Gastrocnemius medialis (tissue), 4 donors: ENCODE measurements around the gene PGA3. TPM values are rescaled to one million over a fixed set of nuclear protein-coding genes. Genes with fewer than 3 reads are reported as not detected.
"Not testable (repeated sequence)": the region's sequence is repeated elsewhere in the genome, so short reads cannot be mapped to it uniquely, and the experiment has no call there.

Source experiments
- ATAC-seq, 2 donors: fragments of 150-250 bp; one replicate each; pipeline ENCODE4 v1.9.1; 2016
- DNase-seq, 2 donors: peaks; one replicate each; pipeline ENCODE4 v3.0.0-alpha.2; 2019
- H3K27ac ChIP-seq, 4 donors: fragments of 200-600 bp; sonication (generic); 1 replicate in 1 of 4; 2 replicates in 3 of 4; pipeline ENCODE4 v1.5.1; 2016 to 2018; ENCODE audit warnings: mild to moderate bottlenecking in 2 of 4, moderate library complexity in 1 of 4
- H3K27me3 ChIP-seq, 3 donors: fragments of 200-600 bp; sonication (generic) in 2 of 3; 1 replicate in 1 of 3; 2 replicates in 2 of 3; pipeline versions ENCODE4 v1.5.1 to v1.6.0; 2016 to 2019; ENCODE audit warnings: mild to moderate bottlenecking in 1 of 3, moderate library complexity in 1 of 3
- H3K36me3 ChIP-seq, 2 donors: fragments of 200-600 bp; sonication (generic) in 1 of 2; one replicate each; pipeline ENCODE4 v1.5.1; 2017 to 2018
- H3K4me1 ChIP-seq, 2 donors: fragments of 200-600 bp; sonication (generic) in 1 of 2; one replicate each; pipeline ENCODE4 v1.5.1; 2016 to 2017; ENCODE audit warnings: mild to moderate bottlenecking in 2 of 2
- H3K4me3 ChIP-seq, 4 donors: fragments of 200-600 bp; sonication (generic) in 3 of 4; 1 replicate in 1 of 4; 2 replicates in 3 of 4; pipeline ENCODE4 v1.5.1; 2016 to 2019; ENCODE audit warnings: mild to moderate bottlenecking in 2 of 4
- H3K9me3 ChIP-seq, 3 donors: fragments of 200-600 bp; sonication (generic) in 2 of 3; 1 replicate in 1 of 3; 2 replicates in 2 of 3; pipeline ENCODE4 v1.5.1; 2016 to 2019
- POLR2A ChIP-seq, 2 donors: fragments of 450-650 bp; IDR thresholded peaks; one replicate each; pipeline ENCODE4 v1.6.1; 2017; ENCODE audit warnings: antibody characterized with exemption in 2 of 2, mild to moderate bottlenecking in 2 of 2, moderate library complexity in 2 of 2
- in situ Hi-C, 4 donors: fragments of 200-750 bp; cut with MboI; loops; one replicate each; pipeline versions ENCODE4 v1.15.0 to v1.8.0; 2017; ENCODE audit warnings: low sequenced_read_pairs in 4 of 4
- intact Hi-C: fragments of 100-400 bp; cut with DNase I; formaldehyde crosslinking; loops from one replicate; pipeline ENCODE4 v1.15.1; 2023; ENCODE audit warnings: low total_unique reads
- total RNA-seq, 4 donors: library from RNA; depleted of rRNA; stranded (reverse); fragments of >200 nt; gene quantifications; one replicate each; pipeline versions ENCODE4 v1.1.0 to v1.2.3, GENCODE V29; 2016
- TF ChIP-seq, protein P1 (sequence below), 5 experiments: fragments of 450-650 bp in 3 of 5; fragments of 200-600 bp in 2 of 5; sonication (generic) in 2 of 5; IDR thresholded peaks in 4 of 5; conservative IDR thresholded peaks in 1 of 5; 1 replicate in 4 of 5; 2 replicates in 1 of 5; pipeline ENCODE4 v1.5.1; 2016 to 2019; ENCODE audit warnings: antibody characterized with exemption in 5 of 5, mild to moderate bottlenecking in 3 of 5, moderate library complexity in 3 of 5

The PGA3 gene
- total RNA-seq, 4 donors from 2014 or later, result not detected

GRCh38 chr11:61162092-61162941 is 41.0 kb upstream of the PGA3 start:
- H3K4me1 ChIP-seq, result peaks cover 23 to 29% of the 10 kb centered on the region in 2 donors
- intact Hi-C loops (no loop called here), in situ Hi-C loops (loop anchor here in 1 of 4 donors (25.0 kb wide), 1 partner anchor 250 kb away; the partner anchor contains the start of genes PRPF19, TMEM109 and TMEM132A)
- no peaks in the 10 kb centered on the region for H3K27me3 ChIP-seq
- peak in 1 of 2 donors; percentile 37 for ATAC-seq
- peak overlapping the region; percentile 64 to 94 (median 70) for H3K4me3 ChIP-seq
- H3K36me3 ChIP-seq, result no peaks in the 10 kb centered on the region
- peak in 1 of 2 donors; percentile 29 for DNase-seq
- no peak for TF ChIP-seq POLR2A (IDR thresholded peaks at IDR 0.05)
- H3K9me3 ChIP-seq, result no peaks in the 10 kb centered on the region
- H3K27ac ChIP-seq, result peak overlapping the region; percentile 86 to 97 (median 96)

DNA sequence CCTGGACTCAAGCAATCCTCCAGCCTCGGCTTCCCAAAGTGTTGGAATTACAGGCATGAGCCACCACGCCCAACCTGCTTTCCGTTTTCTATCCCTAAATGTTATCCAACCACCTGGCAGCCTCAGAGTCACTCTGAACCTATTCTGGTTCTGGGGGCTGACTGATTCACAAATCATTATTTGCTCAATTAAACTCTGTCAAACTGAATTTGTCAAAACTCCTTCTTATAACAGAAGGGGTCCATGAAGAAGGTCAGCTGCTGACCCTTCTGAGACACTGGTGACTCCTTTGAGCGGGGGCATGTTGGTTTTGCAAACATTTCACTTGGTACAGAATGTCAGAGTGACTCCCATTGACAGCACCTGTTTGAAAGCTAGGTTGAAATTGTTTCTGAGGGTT is 40.3 kb upstream of the PGA3 start:
- no peak overlapping the region for H3K27ac ChIP-seq
- H3K4me3 ChIP-seq, result no peak overlapping the region
- H3K27me3 ChIP-seq, result no peaks in the 10 kb centered on the region
- H3K36me3 ChIP-seq, result no peaks in the 10 kb centered on the region
- DNase-seq, result no peak
- no peak for ATAC-seq
- peaks cover 23 to 29% of the 10 kb centered on the region in 2 donors for H3K4me1 ChIP-seq
- in situ Hi-C loops, result loop anchor here in 1 of 4 donors (25.0 kb wide), 1 partner anchor 251 kb away; the partner anchor contains the start of genes PRPF19, TMEM109 and TMEM132A
- no peaks in the 10 kb centered on the region for H3K9me3 ChIP-seq
- intact Hi-C loops, result no loop called here
- TF ChIP-seq POLR2A (IDR thresholded peaks at IDR 0.05), result no peak
- TF ChIP-seq, protein P1, sequence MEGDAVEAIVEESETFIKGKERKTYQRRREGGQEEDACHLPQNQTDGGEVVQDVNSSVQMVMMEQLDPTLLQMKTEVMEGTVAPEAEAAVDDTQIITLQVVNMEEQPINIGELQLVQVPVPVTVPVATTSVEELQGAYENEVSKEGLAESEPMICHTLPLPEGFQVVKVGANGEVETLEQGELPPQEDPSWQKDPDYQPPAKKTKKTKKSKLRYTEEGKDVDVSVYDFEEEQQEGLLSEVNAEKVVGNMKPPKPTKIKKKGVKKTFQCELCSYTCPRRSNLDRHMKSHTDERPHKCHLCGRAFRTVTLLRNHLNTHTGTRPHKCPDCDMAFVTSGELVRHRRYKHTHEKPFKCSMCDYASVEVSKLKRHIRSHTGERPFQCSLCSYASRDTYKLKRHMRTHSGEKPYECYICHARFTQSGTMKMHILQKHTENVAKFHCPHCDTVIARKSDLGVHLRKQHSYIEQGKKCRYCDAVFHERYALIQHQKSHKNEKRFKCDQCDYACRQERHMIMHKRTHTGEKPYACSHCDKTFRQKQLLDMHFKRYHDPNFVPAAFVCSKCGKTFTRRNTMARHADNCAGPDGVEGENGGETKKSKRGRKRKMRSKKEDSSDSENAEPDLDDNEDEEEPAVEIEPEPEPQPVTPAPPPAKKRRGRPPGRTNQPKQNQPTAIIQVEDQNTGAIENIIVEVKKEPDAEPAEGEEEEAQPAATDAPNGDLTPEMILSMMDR (IDR thresholded peaks at IDR 0.05 in 4 of 5, conservative IDR thresholded peaks at IDR 0.05 in 1 of 5), result no peak

DNA sequence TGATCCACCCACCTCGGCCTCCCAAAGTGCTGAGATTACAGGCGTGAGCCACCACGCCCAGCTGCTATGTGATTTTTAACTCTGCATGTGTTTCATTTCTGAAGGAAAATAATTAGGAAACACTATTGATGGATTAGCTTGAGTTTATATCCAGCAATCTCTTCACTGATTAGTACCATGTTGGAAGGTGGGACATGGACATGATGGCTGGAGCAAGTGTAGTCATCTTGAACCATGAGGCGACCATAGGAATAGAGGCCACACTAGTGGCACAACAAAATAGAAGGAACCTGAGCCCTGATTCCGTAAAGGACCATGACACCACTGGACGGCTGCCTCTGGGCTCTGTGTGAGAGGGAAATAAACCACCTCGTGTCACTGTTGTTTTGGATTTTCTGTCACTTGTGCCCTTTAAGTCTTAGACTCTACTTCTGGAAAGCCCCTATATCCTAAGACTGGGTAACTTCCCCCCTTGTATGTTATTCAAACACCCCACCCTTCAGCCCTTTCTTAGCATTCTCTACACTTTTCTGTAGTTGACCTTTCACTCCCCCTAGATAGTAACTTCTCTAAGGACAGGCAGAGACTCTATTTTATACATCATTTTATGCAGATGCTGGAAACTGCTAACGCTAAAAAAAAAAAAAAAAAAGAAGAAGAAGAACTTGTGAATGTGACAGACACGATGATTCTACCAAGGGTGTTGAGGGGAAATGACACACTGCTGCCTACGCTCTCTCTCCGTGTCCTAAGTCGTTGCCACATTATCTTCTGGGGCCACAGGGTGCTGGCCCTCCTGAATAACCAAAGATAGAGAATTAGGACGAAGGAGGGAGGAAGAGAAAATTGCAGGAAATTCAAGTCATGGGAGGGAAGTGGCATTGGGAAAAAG is 39.4 kb upstream of the PGA3 start:
- ATAC-seq (no peak), DNase-seq (no peak)
- Histone ChIP-seq H3K27me3 (peaks cover 0 to 1% (median 0%) of the 10 kb centered on the region in 3 donors), H3K4me1 (peaks cover 15 to 23% of the 10 kb centered on the region in 2 donors), H3K27ac (no peak overlapping the region), H3K36me3 (no peaks in the 10 kb centered on the region), H3K9me3 (no peaks in the 10 kb centered on the region), H3K4me3 (no peak overlapping the region)
- in situ Hi-C loops, result loop anchor here in 1 of 4 donors (25.0 kb wide), 1 partner anchor 252 kb away; the partner anchor contains the start of genes PRPF19, TMEM109 and TMEM132A
- no peak for TF ChIP-seq POLR2A (IDR thresholded peaks at IDR 0.05)
- TF ChIP-seq, protein P1 (IDR thresholded peaks at IDR 0.05 in 4 of 5, conservative IDR thresholded peaks at IDR 0.05 in 1 of 5), result no peak
- intact Hi-C loops, result no loop called here

GRCh38 chr11:61164606-61165424 is 38.5 kb upstream of the PGA3 start:
- no peak overlapping the region for H3K4me3 ChIP-seq
- no peaks in the 10 kb centered on the region for H3K36me3 ChIP-seq
- no peak overlapping the region for H3K27ac ChIP-seq
- intact Hi-C loops, result no loop called here
- ATAC-seq, result no peak
- no peak for DNase-seq
- in situ Hi-C loops, result loop anchor here in 1 of 4 donors (25.0 kb wide), 1 partner anchor 253 kb away; the partner anchor contains the start of genes PRPF19, TMEM109 and TMEM132A
- H3K4me1 ChIP-seq, result peaks cover 15 to 17% of the 10 kb centered on the region in 2 donors
- TF ChIP-seq, protein P1 (IDR thresholded peaks at IDR 0.05 in 4 of 5, conservative IDR thresholded peaks at IDR 0.05 in 1 of 5), result no peak
- no peak for TF ChIP-seq POLR2A (IDR thresholded peaks at IDR 0.05)
- H3K9me3 ChIP-seq, result no peaks in the 10 kb centered on the region
- H3K27me3 ChIP-seq, result peaks cover 0 to 2% (median 0%) of the 10 kb centered on the region in 3 donors

- H3K27ac ChIP-seq, H3K36me3 ChIP-seq, H3K9me3 ChIP-seq, H3K27me3 ChIP-seq, intact Hi-C loops, H3K4me3 ChIP-seq, ATAC-seq, DNase-seq: not testable (repeated sequence)
- peaks cover 8 to 10% of the 10 kb centered on the region in 2 donors for H3K4me1 ChIP-seq
- in situ Hi-C loops, result loop anchor here in 1 of 4 donors (25.0 kb wide), 1 partner anchor 253 kb away; the partner anchor contains the start of genes PRPF19, TMEM109 and TMEM132A
Measured at GRCh38 chr11:61165785-61166184, 37.5 kb upstream of the PGA3 start.

DNA sequence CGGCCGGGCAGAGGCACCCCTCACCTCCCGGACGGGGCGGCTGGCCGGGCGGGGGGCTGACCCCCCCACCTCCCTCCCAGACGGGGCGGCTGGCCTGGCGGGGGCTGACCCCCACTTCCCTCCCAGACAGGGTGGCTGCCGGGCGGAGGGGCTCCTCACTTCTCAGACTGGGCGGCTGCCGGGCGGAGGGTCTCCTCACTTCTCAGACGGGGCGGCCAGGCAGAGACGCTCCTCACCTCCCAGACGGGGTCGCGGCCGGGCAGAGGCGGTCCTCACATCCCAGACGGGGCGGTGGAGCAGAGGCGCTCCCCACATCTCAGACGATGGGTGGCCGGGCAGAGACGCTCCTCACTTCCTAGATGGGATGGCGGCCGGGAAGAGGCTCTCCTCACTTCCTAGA is 37.0 kb upstream of the PGA3 start:
- H3K9me3 ChIP-seq, H3K27me3 ChIP-seq, ATAC-seq, H3K36me3 ChIP-seq, H3K4me3 ChIP-seq, intact Hi-C loops, H3K27ac ChIP-seq, DNase-seq: not testable (repeated sequence)
- in situ Hi-C loops, result loop anchor here in 1 of 4 donors (25.0 kb wide), 1 partner anchor 254 kb away; the partner anchor contains the start of genes PRPF19, TMEM109 and TMEM132A
- H3K4me1 ChIP-seq, result peaks cover 8 to 10% of the 10 kb centered on the region in 2 donors
